Fibroblast of pulmonary artery (primary cell): ENCODE measurements around the gene GRM3.

ENCODE experiments used
- DNase-seq: peaks from one replicate; pipeline ENCODE4 v3.0.0-alpha.2; 2010; ENCODE audit warnings: low read depth
- H3K4me3 ChIP-seq: replicated peaks from 2 replicates; pipeline ENCODE4 v1.5.1; 2011; ENCODE audit warnings: low read depth, mild to moderate bottlenecking, control low read depth, low read length, moderate library complexity
- TF ChIP-seq, protein P1 (sequence below): IDR thresholded peaks from 2 replicates; pipeline ENCODE4 v1.5.1; 2011; ENCODE audit warnings: mild to moderate bottlenecking, control low read depth, low read length, inconsistent platforms; ENCODE audit errors: missing control alignments

Gene GRM3

GRCh38 chr7:86784765-86785164, 141.1 kb downstream of the GRM3 start:
- no peak for DNase-seq
- TF ChIP-seq, protein P1, sequence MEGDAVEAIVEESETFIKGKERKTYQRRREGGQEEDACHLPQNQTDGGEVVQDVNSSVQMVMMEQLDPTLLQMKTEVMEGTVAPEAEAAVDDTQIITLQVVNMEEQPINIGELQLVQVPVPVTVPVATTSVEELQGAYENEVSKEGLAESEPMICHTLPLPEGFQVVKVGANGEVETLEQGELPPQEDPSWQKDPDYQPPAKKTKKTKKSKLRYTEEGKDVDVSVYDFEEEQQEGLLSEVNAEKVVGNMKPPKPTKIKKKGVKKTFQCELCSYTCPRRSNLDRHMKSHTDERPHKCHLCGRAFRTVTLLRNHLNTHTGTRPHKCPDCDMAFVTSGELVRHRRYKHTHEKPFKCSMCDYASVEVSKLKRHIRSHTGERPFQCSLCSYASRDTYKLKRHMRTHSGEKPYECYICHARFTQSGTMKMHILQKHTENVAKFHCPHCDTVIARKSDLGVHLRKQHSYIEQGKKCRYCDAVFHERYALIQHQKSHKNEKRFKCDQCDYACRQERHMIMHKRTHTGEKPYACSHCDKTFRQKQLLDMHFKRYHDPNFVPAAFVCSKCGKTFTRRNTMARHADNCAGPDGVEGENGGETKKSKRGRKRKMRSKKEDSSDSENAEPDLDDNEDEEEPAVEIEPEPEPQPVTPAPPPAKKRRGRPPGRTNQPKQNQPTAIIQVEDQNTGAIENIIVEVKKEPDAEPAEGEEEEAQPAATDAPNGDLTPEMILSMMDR, result no peak
- no peak overlapping the region for H3K4me3 ChIP-seq

DNA sequence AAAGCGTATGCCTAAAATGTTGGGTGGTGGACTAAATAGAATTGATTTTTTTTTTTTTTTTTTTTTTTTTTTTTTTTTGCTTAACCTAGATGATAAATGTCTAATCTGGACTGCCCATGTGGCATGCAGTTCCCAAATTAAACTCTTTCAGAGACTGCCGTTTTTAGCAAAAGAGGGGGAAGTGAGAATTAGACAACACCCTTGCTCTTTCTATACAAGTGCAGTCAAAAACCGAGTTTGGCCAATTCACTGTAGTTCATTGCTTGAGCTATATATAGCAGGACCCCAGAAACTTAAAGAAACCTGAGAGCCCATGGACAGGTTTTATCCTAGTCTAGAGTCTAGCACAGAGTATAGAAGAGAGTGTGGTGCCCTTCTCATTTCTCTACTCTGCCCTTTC, 141.9 kb downstream of the GRM3 start:
- no peak for DNase-seq
- no peak overlapping the region for H3K4me3 ChIP-seq
- TF ChIP-seq, protein P1, result no peak

- DNase-seq, result no peak
- no peak overlapping the region for H3K4me3 ChIP-seq
- TF ChIP-seq, protein P1, result no peak
Measured at GRCh38 chr7:86786376-86786775, 142.7 kb downstream of the GRM3 start.

DNA sequence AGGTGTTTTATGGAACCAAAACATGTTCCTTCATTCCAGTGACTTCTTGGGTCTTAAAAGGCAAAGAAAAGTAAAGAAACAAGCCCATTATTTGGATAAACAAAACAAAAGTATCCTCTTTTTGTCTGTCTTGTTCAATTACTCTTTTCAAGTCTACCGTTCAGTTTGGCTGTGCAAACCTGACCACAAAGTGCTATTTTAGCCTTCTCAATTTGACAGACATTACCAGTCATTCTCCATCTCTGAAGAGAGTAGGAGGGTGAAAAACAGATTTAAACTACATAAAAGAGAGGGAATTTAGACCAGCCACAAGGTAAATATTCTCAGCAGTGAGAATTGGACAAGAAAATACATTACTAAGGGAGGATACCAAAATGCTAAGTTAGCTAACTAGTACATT, 145.2 kb downstream of the GRM3 start:
- no peak overlapping the region for H3K4me3 ChIP-seq
- TF ChIP-seq, protein P1, result no peak

DNA sequence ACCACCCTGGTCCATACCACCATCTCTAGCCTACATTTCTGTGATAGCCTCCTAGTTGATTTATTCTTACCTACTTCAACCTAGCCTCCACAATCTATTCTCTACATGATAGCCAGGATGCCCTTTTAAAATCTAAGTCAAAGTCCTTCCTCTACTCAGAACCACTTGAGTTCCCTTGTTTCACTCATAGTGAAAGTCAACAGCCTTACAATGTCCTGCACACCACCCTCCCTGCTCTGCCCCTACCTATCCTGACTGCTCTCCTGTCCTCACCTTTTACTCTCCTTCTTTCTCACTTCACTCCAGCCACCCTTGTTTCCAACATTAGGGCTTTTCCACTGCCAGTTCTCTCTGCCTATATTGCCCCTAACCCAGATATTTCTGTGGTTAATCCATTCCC, 146.7 kb downstream of the GRM3 start:
- TF ChIP-seq, protein P1, result no peak
- no peak overlapping the region for H3K4me3 ChIP-seq

More for the DNA sequence above, 145.2 kb downstream of the GRM3 start:
- no peak for DNase-seq

DNA sequence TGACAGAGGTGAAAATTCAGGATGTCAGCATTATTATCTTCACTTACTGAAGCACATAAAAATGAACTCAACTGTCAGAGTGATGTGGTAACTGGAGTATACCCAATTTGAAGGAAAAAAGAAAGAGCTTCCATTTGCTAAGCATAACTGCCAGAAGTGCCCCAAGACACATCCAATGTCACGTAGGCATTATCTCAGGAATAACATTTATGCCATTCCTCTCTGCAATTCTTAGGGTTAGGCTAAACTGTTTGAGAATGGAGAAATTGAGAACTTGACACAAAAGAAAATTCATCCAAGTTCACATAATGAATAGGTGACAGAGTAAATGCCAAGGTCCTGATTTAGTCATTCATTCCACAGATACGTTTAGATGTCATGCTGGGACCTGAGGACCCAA, 148.6 kb downstream of the GRM3 start:
- H3K4me3 ChIP-seq, result no peak overlapping the region
- TF ChIP-seq, protein P1, result no peak
- no peak for DNase-seq

More for the DNA sequence above, 146.7 kb downstream of the GRM3 start:
- DNase-seq, result no peak

DNA sequence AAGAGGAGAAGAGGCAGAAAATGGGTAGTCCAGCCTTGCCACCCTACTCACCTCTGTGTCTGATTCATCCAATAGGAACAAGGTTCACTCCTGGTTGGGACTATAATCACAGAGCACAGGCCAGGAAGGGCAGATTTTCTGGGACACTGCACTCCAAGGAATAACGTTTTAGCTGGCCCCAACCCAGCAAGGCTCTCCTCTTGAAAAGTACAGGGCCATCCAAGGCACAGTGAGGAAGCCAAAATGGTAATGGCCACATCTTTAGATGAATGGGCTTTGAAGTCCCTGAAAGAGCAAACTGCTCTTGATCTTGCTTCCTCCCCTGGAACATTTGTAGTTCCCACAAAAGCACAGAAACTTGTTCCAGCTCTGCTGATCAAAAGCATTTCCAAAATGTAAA, 149.4 kb downstream of the GRM3 start:
- no peak for DNase-seq
- TF ChIP-seq, protein P1, result no peak
- H3K4me3 ChIP-seq, result no peak overlapping the region
